ENCODE data around the gene NFIX.

DNA sequence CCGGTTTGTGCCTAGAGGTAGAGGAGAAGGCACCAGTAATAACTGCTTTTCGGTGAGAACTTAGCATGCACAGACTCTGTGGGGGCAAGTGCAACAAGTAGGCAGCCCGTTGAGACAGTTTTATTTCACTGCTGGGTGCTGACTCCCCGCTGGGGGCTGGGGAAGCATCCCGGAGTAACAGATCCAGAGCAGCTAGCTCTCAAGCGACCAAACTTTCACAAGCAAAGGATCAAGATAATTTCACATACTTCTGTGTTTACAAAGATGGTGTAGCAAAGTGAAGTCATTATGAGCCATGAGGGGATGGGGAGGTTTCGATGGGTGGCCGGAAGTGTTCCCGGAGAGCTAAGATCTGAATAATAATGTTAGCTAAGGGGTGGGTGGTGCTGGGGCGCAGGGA lies 125.5 kb downstream of the NFIX start:
- TF ChIP-seq POLR2A (IDR thresholded peaks at IDR 0.05): no peak
- TF ChIP-seq, protein P1, sequence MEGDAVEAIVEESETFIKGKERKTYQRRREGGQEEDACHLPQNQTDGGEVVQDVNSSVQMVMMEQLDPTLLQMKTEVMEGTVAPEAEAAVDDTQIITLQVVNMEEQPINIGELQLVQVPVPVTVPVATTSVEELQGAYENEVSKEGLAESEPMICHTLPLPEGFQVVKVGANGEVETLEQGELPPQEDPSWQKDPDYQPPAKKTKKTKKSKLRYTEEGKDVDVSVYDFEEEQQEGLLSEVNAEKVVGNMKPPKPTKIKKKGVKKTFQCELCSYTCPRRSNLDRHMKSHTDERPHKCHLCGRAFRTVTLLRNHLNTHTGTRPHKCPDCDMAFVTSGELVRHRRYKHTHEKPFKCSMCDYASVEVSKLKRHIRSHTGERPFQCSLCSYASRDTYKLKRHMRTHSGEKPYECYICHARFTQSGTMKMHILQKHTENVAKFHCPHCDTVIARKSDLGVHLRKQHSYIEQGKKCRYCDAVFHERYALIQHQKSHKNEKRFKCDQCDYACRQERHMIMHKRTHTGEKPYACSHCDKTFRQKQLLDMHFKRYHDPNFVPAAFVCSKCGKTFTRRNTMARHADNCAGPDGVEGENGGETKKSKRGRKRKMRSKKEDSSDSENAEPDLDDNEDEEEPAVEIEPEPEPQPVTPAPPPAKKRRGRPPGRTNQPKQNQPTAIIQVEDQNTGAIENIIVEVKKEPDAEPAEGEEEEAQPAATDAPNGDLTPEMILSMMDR (IDR thresholded peaks at IDR 0.05): no peak

Measured in body of pancreas (tissue), 4 donors.